Amygdala (tissue), 56 donors: Measurements from ENCODE around the gene TRIM14.
"Not testable (repeated sequence)": the region's sequence is repeated elsewhere in the genome, so short reads cannot be mapped to it uniquely, and the experiment has no call there.

Experiments
- DNase-seq, 56 donors: peaks; one replicate each; lab custom pipeline; 2025; lab: John Stamatoyannopoulos, UW

The TRIM14 gene

GRCh38 chr9:98142925-98143481, 24.0 kb upstream of the TRIM14 start:
- DNase-seq = no peak

GRCh38 chr9:98142182-98142907, 23.3 kb upstream of the TRIM14 start:
- DNase-seq = peak in 22 of 56 donors; percentile 3 to 54 (median 29)

GRCh38 chr9:98140503-98140902, 21.5 kb upstream of the TRIM14 start:
- DNase-seq = no peak

- DNase-seq = no peak
These were observed 17.5 kb upstream of the TRIM14 start for GRCh38 chr9:98136489-98136888.

- no peak for DNase-seq
These were observed 16.9 kb upstream of the TRIM14 start for GRCh38 chr9:98135938-98136337.

- DNase-seq = no peak
These were observed 16.5 kb upstream of the TRIM14 start for GRCh38 chr9:98135558-98135934.

- no peak for DNase-seq
These were observed 15.9 kb upstream of the TRIM14 start for GRCh38 chr9:98134702-98135557.

- DNase-seq = no peak
These were observed 14.0 kb upstream of the TRIM14 start for GRCh38 chr9:98132806-98133631.

- DNase-seq = no peak
These were observed 13.1 kb upstream of the TRIM14 start for GRCh38 chr9:98132158-98132557.

- DNase-seq = no peak
These were observed 11.7 kb upstream of the TRIM14 start for GRCh38 chr9:98130576-98131228.

GRCh38 chr9:98130060-98130459, 11.0 kb upstream of the TRIM14 start:
- not testable (repeated sequence) for DNase-seq

- no peak for DNase-seq
These were observed 10.4 kb upstream of the TRIM14 start for GRCh38 chr9:98129451-98129881.

- DNase-seq = no peak
These were observed 9.3 kb upstream of the TRIM14 start for GRCh38 chr9:98128316-98128715.

- no peak for DNase-seq
These were observed 8.2 kb upstream of the TRIM14 start for GRCh38 chr9:98127226-98127625.

GRCh38 chr9:98124637-98125426, 5.8 kb upstream of the TRIM14 start:
- DNase-seq = no peak

GRCh38 chr9:98124091-98124490, 5.1 kb upstream of the TRIM14 start:
- not testable (repeated sequence) for DNase-seq

GRCh38 chr9:98121058-98121457, 2.0 kb upstream of the TRIM14 start:
- DNase-seq = no peak

- DNase-seq = no peak
These were observed 1.5 kb upstream of the TRIM14 start for GRCh38 chr9:98120476-98120875.

- DNase-seq = no peak
These were observed 910 bp downstream of the TRIM14 start for GRCh38 chr9:98117984-98118639.
